ENCODE data around the gene DUSP15.

Gene DUSP15

GRCh38 chr20:31811796-31812728, 58.3 kb downstream of the DUSP15 start:
- TF ChIP-seq TARDBP (IDR thresholded peaks at IDR 0.05) (no peak), PKNOX1 (IDR thresholded peaks at IDR 0.05) (no peak), FOXM1 (IDR thresholded peaks at IDR 0.05; ENCODE audit: borderline replicate concordance) (no peak), CTBP1 (IDR thresholded peaks at IDR 0.05; ENCODE audit: borderline replicate concordance) (no peak), ZNF384 (IDR thresholded peaks at IDR 0.05) (no peak)
- no peak for DNase-seq (ENCODE audit: extremely low spot score)
- CTCF ChIA-PET, result no interaction called here
- POLR2A ChIA-PET, result no interaction called here

GRCh38 chr20:31811198-31811597, 59.1 kb downstream of the DUSP15 start:
- no peak for TF ChIP-seq FOXM1 (IDR thresholded peaks at IDR 0.05; ENCODE audit: borderline replicate concordance)
- no peak for TF ChIP-seq PKNOX1 (IDR thresholded peaks at IDR 0.05)
- TF ChIP-seq ELF4 (IDR thresholded peaks at IDR 0.05), result no peak
- TF ChIP-seq TARDBP (IDR thresholded peaks at IDR 0.05), result no peak
- DNase-seq (ENCODE audit: extremely low spot score), result no peak
- ChIA-PET POLR2A (interaction anchor here (0.6 kb wide), 1 partner anchor 151 kb away, joined by 3 read pairs; no protein-coding TSS in a partner anchor), CTCF (no interaction called here)

All from HEK293T (cell line).